Activated CD4-positive, alpha-beta T cell treated with anti-CD3 and anti-CD28 coated beads, Interleukin-2, Interleukin-4, amounts not matched to agents 100 ng/mL and 50 ng/mL, durations not matched to agents 16 hours and 8 hours (primary cell): ENCODE results near the gene OR4B1.

ENCODE experiments used
- DNase-seq: peaks from one replicate; pipeline ENCODE4 v3.0.0-alpha.2; 2020; ENCODE audit warnings: low spot score

Gene OR4B1

DNA sequence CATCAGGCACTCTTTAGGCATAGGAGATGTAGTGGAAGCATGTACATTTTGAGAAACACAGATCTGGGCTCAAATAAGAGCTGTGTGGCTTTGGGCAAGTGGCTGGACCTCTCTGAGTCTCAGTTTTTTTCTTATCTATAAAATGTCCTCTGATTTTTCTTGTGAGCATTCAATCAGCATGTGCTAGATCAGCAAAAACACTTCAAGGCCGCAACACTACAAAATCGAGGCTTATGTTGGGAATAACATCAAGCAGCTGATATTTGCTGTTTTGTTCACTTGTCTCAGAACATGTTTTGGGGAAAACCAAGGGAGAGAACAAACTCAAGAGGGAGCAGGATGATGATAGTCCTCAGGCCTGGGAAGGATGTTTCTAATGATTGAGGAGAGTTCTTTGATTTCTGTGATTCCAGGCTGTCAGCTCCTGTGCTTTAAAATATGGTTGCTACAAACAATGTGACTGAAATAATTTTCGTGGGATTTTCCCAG lies 46.9 kb downstream of the OR4B1 start, which contains the start of gene OR4X1:
TSS of gene OR4X1 (plus strand) at position 439 of the 489 bp plus-strand sequence. CDS start at position 439, 0 bp downstream.
- no peak for DNase-seq
